ENCODE measurements around the gene KDM7A. TPM values are rescaled to one million over a fixed set of nuclear protein-coding genes. Genes with fewer than 3 reads are reported as not detected.

The KDM7A gene
- total RNA-seq, 1 experiment from 2014 or later: 12.2 TPM

DNA sequence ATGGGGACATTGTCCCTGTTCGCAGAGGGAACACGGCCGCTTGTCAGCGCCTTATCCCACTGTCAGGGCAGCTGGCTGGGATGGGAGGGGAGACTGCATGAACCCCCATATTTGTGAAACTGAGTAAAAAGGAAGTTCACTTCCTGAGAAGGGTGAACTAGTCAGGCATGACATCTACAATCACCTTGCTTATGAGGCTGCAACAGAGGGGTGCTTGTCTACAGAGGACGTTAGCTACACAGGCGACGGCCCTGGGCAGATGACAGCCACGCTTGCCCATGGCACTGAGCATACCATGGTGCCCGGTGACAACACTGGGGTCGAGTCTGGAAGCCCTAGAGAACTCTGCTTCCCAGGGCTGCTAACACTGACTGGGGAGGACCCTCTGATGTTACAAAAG, 46.0 kb upstream of the KDM7A start (continued):
- TF ChIP-seq ZNF317 (CRISPR knock-in tag; IDR thresholded peaks at IDR 0.05; ENCODE audit: borderline replicate concordance, low read depth) (no peak), FOXJ3 (CRISPR knock-in tag; IDR thresholded peaks at IDR 0.05; ENCODE audit: borderline replicate concordance) (no peak)

DNA sequence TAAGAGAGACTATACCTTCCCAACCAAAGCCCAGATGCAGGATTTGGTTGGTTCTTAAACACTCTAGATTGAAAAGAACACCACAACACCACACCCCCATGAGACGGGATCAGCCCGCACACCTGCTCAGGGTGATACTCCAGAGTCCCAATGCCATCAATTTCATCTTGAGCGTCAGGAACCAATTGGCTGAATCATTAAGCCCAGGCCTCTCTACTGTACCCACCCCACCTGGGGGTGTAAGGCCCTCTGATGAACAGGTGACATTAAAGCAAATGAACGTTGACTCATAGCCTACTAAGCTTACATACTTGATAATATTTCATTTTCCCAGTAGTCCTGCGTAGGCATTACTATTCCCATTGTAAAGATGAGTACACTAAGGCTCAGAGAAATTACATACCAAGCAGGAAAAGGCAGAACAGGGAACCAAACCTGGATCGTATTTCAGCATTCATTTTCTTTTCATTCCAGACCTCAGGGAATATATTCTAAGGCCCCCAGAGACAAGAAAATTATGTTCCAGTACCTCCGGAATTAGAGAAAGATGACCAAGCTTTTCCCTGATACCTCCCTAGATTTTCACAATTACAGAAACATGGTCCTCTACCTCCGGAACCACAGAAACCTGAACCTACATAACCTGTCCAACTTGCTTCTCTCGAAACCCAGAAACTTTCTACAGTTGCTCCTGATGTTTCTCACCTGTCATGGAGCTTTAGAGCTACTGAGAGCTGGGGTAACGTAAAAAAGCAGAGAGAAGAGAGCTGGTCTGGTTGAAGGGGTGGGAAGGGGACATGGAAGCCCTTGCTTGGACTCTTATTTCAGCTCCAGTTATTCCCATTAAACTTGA, 43.1 kb upstream of the KDM7A start:
- no peak for TF ChIP-seq GRHL2 (CRISPR knock-in tag; IDR thresholded peaks at IDR 0.05; ENCODE audit: insufficient replicate concordance, severe bottlenecking)
- TF ChIP-seq, protein P1, sequence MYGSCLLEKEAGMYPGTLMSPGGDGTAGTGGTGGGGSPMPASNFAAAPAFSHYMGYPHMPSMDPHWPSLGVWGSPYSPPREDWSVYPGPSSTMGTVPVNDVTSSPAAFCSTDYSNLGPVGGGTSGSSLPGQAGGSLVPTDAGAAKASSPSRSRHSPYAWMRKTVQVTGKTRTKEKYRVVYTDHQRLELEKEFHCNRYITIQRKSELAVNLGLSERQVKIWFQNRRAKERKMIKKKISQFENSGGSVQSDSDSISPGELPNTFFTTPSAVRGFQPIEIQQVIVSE (CRISPR knock-in tag; IDR thresholded peaks at IDR 0.05; ENCODE audit: borderline replicate concordance): no peak
- no peak for TF ChIP-seq ZNF232 (CRISPR knock-in tag; IDR thresholded peaks at IDR 0.05)
- no peak for TF ChIP-seq NR3C1 (CRISPR knock-in tag; conservative IDR thresholded peaks at IDR 0.05; ENCODE audit: low read depth)
- no peak for TF ChIP-seq ESRRA (CRISPR knock-in tag; IDR thresholded peaks at IDR 0.05; ENCODE audit: borderline replicate concordance)
- TF ChIP-seq, protein P2, sequence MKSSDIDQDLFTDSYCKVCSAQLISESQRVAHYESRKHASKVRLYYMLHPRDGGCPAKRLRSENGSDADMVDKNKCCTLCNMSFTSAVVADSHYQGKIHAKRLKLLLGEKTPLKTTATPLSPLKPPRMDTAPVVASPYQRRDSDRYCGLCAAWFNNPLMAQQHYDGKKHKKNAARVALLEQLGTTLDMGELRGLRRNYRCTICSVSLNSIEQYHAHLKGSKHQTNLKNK (CRISPR knock-in tag; IDR thresholded peaks at IDR 0.05): no peak
- TF ChIP-seq, protein P3, sequence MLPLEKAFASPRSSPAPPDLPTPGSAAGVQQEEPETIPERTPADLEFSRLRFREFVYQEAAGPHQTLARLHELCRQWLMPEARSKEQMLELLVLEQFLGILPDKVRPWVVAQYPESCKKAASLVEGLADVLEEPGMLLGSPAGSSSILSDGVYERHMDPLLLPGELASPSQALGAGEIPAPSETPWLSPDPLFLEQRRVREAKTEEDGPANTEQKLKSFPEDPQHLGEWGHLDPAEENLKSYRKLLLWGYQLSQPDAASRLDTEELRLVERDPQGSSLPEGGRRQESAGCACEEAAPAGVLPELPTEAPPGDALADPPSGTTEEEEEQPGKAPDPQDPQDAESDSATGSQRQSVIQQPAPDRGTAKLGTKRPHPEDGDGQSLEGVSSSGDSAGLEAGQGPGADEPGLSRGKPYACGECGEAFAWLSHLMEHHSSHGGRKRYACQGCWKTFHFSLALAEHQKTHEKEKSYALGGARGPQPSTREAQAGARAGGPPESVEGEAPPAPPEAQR (CRISPR knock-in tag; IDR thresholded peaks at IDR 0.05): no peak
- TF ChIP-seq MXD4 (CRISPR knock-in tag; IDR thresholded peaks at IDR 0.05; ENCODE audit: borderline replicate concordance): no peak
- TF ChIP-seq, protein P4, sequence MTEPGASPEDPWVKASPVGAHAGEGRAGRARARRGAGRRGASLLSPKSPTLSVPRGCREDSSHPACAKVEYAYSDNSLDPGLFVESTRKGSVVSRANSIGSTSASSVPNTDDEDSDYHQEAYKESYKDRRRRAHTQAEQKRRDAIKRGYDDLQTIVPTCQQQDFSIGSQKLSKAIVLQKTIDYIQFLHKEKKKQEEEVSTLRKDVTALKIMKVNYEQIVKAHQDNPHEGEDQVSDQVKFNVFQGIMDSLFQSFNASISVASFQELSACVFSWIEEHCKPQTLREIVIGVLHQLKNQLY (CRISPR knock-in tag; IDR thresholded peaks at IDR 0.05): no peak
- TF ChIP-seq, protein P5, sequence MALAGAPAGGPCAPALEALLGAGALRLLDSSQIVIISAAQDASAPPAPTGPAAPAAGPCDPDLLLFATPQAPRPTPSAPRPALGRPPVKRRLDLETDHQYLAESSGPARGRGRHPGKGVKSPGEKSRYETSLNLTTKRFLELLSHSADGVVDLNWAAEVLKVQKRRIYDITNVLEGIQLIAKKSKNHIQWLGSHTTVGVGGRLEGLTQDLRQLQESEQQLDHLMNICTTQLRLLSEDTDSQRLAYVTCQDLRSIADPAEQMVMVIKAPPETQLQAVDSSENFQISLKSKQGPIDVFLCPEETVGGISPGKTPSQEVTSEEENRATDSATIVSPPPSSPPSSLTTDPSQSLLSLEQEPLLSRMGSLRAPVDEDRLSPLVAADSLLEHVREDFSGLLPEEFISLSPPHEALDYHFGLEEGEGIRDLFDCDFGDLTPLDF (CRISPR knock-in tag; IDR thresholded peaks at IDR 0.05): no peak
- TF ChIP-seq, protein P6, sequence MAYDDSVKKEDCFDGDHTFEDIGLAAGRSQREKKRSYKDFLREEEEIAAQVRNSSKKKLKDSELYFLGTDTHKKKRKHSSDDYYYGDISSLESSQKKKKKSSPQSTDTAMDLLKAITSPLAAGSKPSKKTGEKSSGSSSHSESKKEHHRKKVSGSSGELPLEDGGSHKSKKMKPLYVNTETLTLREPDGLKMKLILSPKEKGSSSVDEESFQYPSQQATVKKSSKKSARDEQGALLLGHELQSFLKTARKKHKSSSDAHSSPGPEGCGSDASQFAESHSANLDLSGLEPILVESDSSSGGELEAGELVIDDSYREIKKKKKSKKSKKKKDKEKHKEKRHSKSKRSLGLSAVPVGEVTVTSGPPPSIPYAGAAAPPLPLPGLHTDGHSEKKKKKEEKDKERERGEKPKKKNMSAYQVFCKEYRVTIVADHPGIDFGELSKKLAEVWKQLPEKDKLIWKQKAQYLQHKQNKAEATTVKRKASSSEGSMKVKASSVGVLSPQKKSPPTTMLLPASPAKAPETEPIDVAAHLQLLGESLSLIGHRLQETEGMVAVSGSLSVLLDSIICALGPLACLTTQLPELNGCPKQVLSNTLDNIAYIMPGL (CRISPR knock-in tag; IDR thresholded peaks at IDR 0.05): no peak
- TF ChIP-seq ZNF396 (CRISPR knock-in tag; IDR thresholded peaks at IDR 0.05; ENCODE audit: borderline replicate concordance): no peak
- Mint-ChIP-seq H3K9me3 (peaks cover 26% of the 10 kb centered on the region), H3K27ac (no peak overlapping the region), H3K4me1 (peaks cover 12% of the 10 kb centered on the region), H3K4me3 (no peak overlapping the region), H3K36me3 (peaks cover 8% of the 10 kb centered on the region), H3K27me3 (ENCODE audit: low read depth) (no peaks in the 10 kb centered on the region)
- ChIA-PET POLR2A (interaction anchor here (2.3 kb wide), 1 partner anchor 10 kb away, joined by 5 read pairs; no protein-coding TSS in a partner anchor), CTCF (no interaction called here)
- DNase-seq (ENCODE audit: low spot score) (no peak), ATAC-seq (no peak)

DNA sequence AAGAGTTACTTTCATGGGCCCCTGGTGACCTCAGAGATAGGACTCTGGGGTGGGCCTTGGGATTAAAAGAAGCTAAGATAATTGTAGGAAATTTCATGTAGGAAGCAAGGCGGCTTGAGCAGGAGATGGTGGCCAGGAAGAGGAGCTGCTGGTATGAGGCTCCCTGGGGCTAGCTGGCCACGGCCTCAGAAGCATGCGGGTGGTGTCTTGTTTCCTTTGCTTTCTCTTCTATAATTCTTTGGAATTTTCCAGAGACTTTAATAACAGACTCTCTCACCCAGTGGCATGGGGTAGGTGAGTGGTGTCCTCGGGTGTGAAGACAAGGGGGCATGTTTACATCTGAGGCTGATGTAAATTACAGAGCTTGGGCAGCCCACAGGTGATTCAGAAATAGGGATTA, 41.9 kb upstream of the KDM7A start:
- peaks cover 31% of the 10 kb centered on the region for H3K9me3 Mint-ChIP-seq
- CTCF ChIA-PET: interaction anchor here (0.9 kb wide), 1 partner anchor 41 kb away, joined by 3 read pairs; no protein-coding TSS in a partner anchor
- TF ChIP-seq JUN (CRISPR knock-in tag; IDR thresholded peaks at IDR 0.05) (no peak), NR1H2 (CRISPR knock-in tag; IDR thresholded peaks at IDR 0.05) (no peak), FOXK1 (CRISPR knock-in tag; IDR thresholded peaks at IDR 0.05) (no peak)
- TF ChIP-seq, protein P7, sequence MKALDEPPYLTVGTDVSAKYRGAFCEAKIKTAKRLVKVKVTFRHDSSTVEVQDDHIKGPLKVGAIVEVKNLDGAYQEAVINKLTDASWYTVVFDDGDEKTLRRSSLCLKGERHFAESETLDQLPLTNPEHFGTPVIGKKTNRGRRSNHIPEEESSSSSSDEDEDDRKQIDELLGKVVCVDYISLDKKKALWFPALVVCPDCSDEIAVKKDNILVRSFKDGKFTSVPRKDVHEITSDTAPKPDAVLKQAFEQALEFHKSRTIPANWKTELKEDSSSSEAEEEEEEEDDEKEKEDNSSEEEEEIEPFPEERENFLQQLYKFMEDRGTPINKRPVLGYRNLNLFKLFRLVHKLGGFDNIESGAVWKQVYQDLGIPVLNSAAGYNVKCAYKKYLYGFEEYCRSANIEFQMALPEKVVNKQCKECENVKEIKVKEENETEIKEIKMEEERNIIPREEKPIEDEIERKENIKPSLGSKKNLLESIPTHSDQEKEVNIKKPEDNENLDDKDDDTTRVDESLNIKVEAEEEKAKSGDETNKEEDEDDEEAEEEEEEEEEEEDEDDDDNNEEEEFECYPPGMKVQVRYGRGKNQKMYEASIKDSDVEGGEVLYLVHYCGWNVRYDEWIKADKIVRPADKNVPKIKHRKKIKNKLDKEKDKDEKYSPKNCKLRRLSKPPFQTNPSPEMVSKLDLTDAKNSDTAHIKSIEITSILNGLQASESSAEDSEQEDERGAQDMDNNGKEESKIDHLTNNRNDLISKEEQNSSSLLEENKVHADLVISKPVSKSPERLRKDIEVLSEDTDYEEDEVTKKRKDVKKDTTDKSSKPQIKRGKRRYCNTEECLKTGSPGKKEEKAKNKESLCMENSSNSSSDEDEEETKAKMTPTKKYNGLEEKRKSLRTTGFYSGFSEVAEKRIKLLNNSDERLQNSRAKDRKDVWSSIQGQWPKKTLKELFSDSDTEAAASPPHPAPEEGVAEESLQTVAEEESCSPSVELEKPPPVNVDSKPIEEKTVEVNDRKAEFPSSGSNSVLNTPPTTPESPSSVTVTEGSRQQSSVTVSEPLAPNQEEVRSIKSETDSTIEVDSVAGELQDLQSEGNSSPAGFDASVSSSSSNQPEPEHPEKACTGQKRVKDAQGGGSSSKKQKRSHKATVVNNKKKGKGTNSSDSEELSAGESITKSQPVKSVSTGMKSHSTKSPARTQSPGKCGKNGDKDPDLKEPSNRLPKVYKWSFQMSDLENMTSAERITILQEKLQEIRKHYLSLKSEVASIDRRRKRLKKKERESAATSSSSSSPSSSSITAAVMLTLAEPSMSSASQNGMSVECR (CRISPR knock-in tag; IDR thresholded peaks at IDR 0.05; ENCODE audit: borderline replicate concordance): no peak

More for the DNA sequence above, 41.9 kb upstream of the KDM7A start:
- Mint-ChIP-seq H3K4me3 (no peak overlapping the region), H3K27me3 (ENCODE audit: low read depth) (no peaks in the 10 kb centered on the region), H3K36me3 (peaks cover 8% of the 10 kb centered on the region), H3K27ac (no peak overlapping the region), H3K4me1 (peaks cover 12% of the 10 kb centered on the region)
- POLR2A ChIA-PET: no interaction called here
- DNase-seq (ENCODE audit: low spot score) (no peak), ATAC-seq (no peak)
